ENCODE data around the gene UEVLD.

DNA sequence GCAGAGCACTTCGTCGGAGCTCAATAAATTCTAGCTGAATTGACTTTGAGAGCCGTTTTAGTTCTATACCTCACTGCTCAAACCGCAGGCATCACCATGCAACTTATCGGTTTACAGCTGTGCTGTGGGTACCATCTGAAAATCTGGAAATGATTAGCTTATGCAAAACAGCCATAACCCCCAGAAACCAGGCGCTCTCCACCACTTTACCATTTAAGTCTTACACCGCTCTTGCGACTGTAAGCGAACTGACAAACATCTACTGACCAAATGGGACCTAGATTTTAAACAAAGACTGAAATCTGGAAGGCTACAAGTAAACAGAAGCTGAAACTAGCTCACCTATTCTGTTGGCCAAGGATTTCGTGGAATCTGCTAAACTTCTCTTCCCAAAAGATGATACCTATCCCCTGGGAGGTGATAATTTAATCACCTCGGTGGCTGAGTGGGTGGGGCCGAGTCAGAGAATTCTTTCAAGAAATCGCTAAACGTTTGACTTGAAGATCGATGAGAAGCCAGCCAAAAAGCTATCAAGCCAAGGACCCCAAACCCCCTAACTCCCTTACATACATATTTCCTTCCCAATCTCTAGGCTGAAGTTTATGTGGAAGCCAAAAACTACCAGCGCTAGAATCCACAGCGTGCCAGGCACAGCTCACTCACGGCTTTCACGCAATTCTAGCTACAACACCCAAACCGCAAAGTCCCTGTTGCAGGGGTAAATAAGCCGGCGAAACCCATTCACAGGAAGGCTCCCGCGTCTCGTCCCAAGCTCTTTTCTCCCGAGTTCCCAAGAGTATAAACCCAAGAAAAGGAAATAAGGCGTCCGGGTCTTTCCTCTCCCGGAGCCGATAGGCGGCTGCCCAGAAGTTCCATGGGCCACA lies 45.0 kb upstream of the UEVLD start:
- TF ChIP-seq, protein P1, sequence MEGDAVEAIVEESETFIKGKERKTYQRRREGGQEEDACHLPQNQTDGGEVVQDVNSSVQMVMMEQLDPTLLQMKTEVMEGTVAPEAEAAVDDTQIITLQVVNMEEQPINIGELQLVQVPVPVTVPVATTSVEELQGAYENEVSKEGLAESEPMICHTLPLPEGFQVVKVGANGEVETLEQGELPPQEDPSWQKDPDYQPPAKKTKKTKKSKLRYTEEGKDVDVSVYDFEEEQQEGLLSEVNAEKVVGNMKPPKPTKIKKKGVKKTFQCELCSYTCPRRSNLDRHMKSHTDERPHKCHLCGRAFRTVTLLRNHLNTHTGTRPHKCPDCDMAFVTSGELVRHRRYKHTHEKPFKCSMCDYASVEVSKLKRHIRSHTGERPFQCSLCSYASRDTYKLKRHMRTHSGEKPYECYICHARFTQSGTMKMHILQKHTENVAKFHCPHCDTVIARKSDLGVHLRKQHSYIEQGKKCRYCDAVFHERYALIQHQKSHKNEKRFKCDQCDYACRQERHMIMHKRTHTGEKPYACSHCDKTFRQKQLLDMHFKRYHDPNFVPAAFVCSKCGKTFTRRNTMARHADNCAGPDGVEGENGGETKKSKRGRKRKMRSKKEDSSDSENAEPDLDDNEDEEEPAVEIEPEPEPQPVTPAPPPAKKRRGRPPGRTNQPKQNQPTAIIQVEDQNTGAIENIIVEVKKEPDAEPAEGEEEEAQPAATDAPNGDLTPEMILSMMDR (IDR thresholded peaks at IDR 0.05) = no peak
- TF ChIP-seq, protein P2, sequence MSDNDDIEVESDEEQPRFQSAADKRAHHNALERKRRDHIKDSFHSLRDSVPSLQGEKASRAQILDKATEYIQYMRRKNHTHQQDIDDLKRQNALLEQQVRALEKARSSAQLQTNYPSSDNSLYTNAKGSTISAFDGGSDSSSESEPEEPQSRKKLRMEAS (IDR thresholded peaks at IDR 0.05) = no peak
- no peak for TF ChIP-seq RAD21 (conservative IDR thresholded peaks at IDR 0.05 in 1 of 2, IDR thresholded peaks at IDR 0.05 in 1 of 2)
- no peak for TF ChIP-seq FOSB (CRISPR knock-in tag; IDR thresholded peaks at IDR 0.05)
- no peak for TF ChIP-seq EP300 (IDR thresholded peaks at IDR 0.05)
- TF ChIP-seq, protein P3, sequence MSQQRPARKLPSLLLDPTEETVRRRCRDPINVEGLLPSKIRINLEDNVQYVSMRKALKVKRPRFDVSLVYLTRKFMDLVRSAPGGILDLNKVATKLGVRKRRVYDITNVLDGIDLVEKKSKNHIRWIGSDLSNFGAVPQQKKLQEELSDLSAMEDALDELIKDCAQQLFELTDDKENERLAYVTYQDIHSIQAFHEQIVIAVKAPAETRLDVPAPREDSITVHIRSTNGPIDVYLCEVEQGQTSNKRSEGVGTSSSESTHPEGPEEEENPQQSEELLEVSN (IDR thresholded peaks at IDR 0.05; ENCODE audit: borderline replicate concordance, low read depth) = no peak
- no peak for TF ChIP-seq KDM5A (IDR thresholded peaks at IDR 0.05)
- TF ChIP-seq KDM1A (IDR thresholded peaks at IDR 0.05; ENCODE audit: low read depth) = no peak
- no peak for TF ChIP-seq SMC3 (IDR thresholded peaks at IDR 0.05)
- no peak for TF ChIP-seq POLR2A (IDR thresholded peaks at IDR 0.05; ENCODE audit: low read length)
- TF ChIP-seq RCOR1 (IDR thresholded peaks at IDR 0.05; ENCODE audit: low read depth, low read length) = no peak
- TF ChIP-seq CHD2 (IDR thresholded peaks at IDR 0.05; ENCODE audit: low read length, partially characterized antibody) = no peak
- no peak for TF ChIP-seq JUN (IDR thresholded peaks at IDR 0.05)

Data from A549 (cell line).